ENCODE results near the gene GRB2. TPM values are rescaled to one million over a fixed set of nuclear protein-coding genes. Genes with fewer than 3 reads are reported as not detected.

GRB2 gene
- total RNA-seq, 1 donor, result 68.8 TPM

GRCh38 chr17:75325827-75326225, 79.7 kb downstream of the GRB2 start:
- Histone ChIP-seq H3K27ac (ENCODE audit: low read depth, low read length) (peak overlapping the region; percentile 37), H3K4me2 (ENCODE audit: insufficient read depth, low read length) (no peak overlapping the region)
- DNase-seq (ENCODE audit: insufficient read length, low spot score, missing footprints), result peak; percentile 46

GRCh38 chr17:75325348-75325747, 80.1 kb downstream of the GRB2 start:
- H3K4me3 ChIP-seq (ENCODE audit: insufficient read depth, low read length), result no peak overlapping the region
- H3K4me1 ChIP-seq (ENCODE audit: insufficient read depth, low read length), result peaks cover 17% of the 10 kb centered on the region
- H3K27ac ChIP-seq (ENCODE audit: low read depth, low read length), result no peak overlapping the region
- H2AFZ ChIP-seq (ENCODE audit: low read length), result no peak overlapping the region
- TF ChIP-seq CTCF (IDR thresholded peaks at IDR 0.05; ENCODE audit: extremely low read depth, low read depth, low read length), result no peak
- no peak for DNase-seq (ENCODE audit: insufficient read length, low spot score, missing footprints)
- peaks cover 28% of the 10 kb centered on the region for H3K36me3 ChIP-seq (ENCODE audit: insufficient read depth, low read length)
- no peaks in the 10 kb centered on the region for H3K27me3 ChIP-seq (ENCODE audit: insufficient read depth, low read length)
- H3K79me2 ChIP-seq (ENCODE audit: insufficient read depth, low read length), result peaks cover 32% of the 10 kb centered on the region
- H4K20me1 ChIP-seq (ENCODE audit: insufficient read depth, low read length), result peaks cover 18% of the 10 kb centered on the region
- no peak overlapping the region for H3K4me2 ChIP-seq (ENCODE audit: insufficient read depth, low read length)
- H3K9me3 ChIP-seq (ENCODE audit: low read depth, low read length), result no peaks in the 10 kb centered on the region

More at GRCh38 chr17:75325827-75326225, 79.7 kb downstream of the GRB2 start:
- Histone ChIP-seq H2AFZ (ENCODE audit: low read length) (no peak overlapping the region), H3K27me3 (ENCODE audit: insufficient read depth, low read length) (no peaks in the 10 kb centered on the region), H3K4me3 (ENCODE audit: insufficient read depth, low read length) (no peak overlapping the region), H3K79me2 (ENCODE audit: insufficient read depth, low read length) (peaks cover 35% of the 10 kb centered on the region), H3K36me3 (ENCODE audit: insufficient read depth, low read length) (peaks cover 23% of the 10 kb centered on the region), H4K20me1 (ENCODE audit: insufficient read depth, low read length) (peaks cover 16% of the 10 kb centered on the region), H3K4me1 (ENCODE audit: insufficient read depth, low read length) (peaks cover 13% of the 10 kb centered on the region), H3K9me3 (ENCODE audit: low read depth, low read length) (no peaks in the 10 kb centered on the region)
- TF ChIP-seq CTCF (IDR thresholded peaks at IDR 0.05; ENCODE audit: extremely low read depth, low read depth, low read length), result no peak

GRCh38 chr17:75321506-75321905, 84.0 kb downstream of the GRB2 start:
- Histone ChIP-seq H3K4me3 (ENCODE audit: insufficient read depth, low read length) (no peak overlapping the region), H3K79me2 (ENCODE audit: insufficient read depth, low read length) (peaks cover 15% of the 10 kb centered on the region), H3K27me3 (ENCODE audit: insufficient read depth, low read length) (no peaks in the 10 kb centered on the region), H3K27ac (ENCODE audit: low read depth, low read length) (no peak overlapping the region), H3K9me3 (ENCODE audit: low read depth, low read length) (no peaks in the 10 kb centered on the region), H4K20me1 (ENCODE audit: insufficient read depth, low read length) (peaks cover 15% of the 10 kb centered on the region), H3K4me2 (ENCODE audit: insufficient read depth, low read length) (no peak overlapping the region), H2AFZ (ENCODE audit: low read length) (no peak overlapping the region), H3K36me3 (ENCODE audit: insufficient read depth, low read length) (peaks cover 47% of the 10 kb centered on the region), H3K4me1 (ENCODE audit: insufficient read depth, low read length) (peaks cover 18% of the 10 kb centered on the region)
- TF ChIP-seq CTCF (IDR thresholded peaks at IDR 0.05; ENCODE audit: extremely low read depth, low read depth, low read length), result no peak
- DNase-seq (ENCODE audit: insufficient read length, low spot score, missing footprints), result peak; percentile 27

GRCh38 chr17:75319904-75320691, 85.4 kb downstream of the GRB2 start:
- H3K4me3 ChIP-seq (ENCODE audit: insufficient read depth, low read length), result no peak overlapping the region
- H4K20me1 ChIP-seq (ENCODE audit: insufficient read depth, low read length), result peaks cover 7% of the 10 kb centered on the region
- H2AFZ ChIP-seq (ENCODE audit: low read length), result no peak overlapping the region
- H3K27ac ChIP-seq (ENCODE audit: low read depth, low read length), result peak overlapping the region; percentile 35
- no peaks in the 10 kb centered on the region for H3K27me3 ChIP-seq (ENCODE audit: insufficient read depth, low read length)
- no peak overlapping the region for H3K4me2 ChIP-seq (ENCODE audit: insufficient read depth, low read length)
- peak; percentile 75 for DNase-seq (ENCODE audit: insufficient read length, low spot score, missing footprints)
- peaks cover 9% of the 10 kb centered on the region for H3K4me1 ChIP-seq (ENCODE audit: insufficient read depth, low read length)
- no peak for TF ChIP-seq CTCF (IDR thresholded peaks at IDR 0.05; ENCODE audit: extremely low read depth, low read depth, low read length)
- peaks cover 4% of the 10 kb centered on the region for H3K79me2 ChIP-seq (ENCODE audit: insufficient read depth, low read length)
- no peaks in the 10 kb centered on the region for H3K9me3 ChIP-seq (ENCODE audit: low read depth, low read length)
- H3K36me3 ChIP-seq (ENCODE audit: insufficient read depth, low read length), result peaks cover 47% of the 10 kb centered on the region

Measured in osteoblast (primary cell).